RWPE2 (cell line): Measurements from ENCODE around the gene ASIP.
A peak's percentile ranks its signal among the peaks of the same experiment; 100 is the strongest.
"Not testable (repeated sequence)": the region's sequence is repeated elsewhere in the genome, so short reads cannot be mapped to it uniquely, and the experiment has no call there.

Experiments
- ATAC-seq: fragments of 200-7000 bp; cut with Tn5 transposase; 3 replicates; pipeline ENCODE4 v1.9.1; 2021; ENCODE audit warnings: low read depth
- DNase-seq: peaks from one replicate; pipeline ENCODE4 v3.0.0-alpha.2; 2020; ENCODE audit warnings: low spot score
- H3K27ac ChIP-seq: fragments of 450-650 bp; 2 replicates; pipeline ENCODE4 v1.5.1; 2017; ENCODE audit warnings: mild to moderate bottlenecking; ENCODE audit not compliant: poor library complexity, severe bottlenecking
- H3K27me3 ChIP-seq: fragments of 250-450 bp; sonication (Bioruptor Pico); 2 replicates; pipeline ENCODE4 v1.5.1; 2021; ENCODE audit warnings: mild to moderate bottlenecking, moderate library complexity; ENCODE audit not compliant: insufficient read depth, poor library complexity, severe bottlenecking
- H3K36me3 ChIP-seq: fragments of 250-450 bp; sonication (Bioruptor Pico); 2 replicates; pipeline ENCODE4 v1.5.1; 2020; ENCODE audit warnings: low read depth, mild to moderate bottlenecking, moderate library complexity
- H3K4me1 ChIP-seq: fragments of 250-450 bp; sonication (Bioruptor Pico); 2 replicates; pipeline ENCODE4 v1.5.1; 2021; ENCODE audit warnings: mild to moderate bottlenecking, moderate library complexity; ENCODE audit not compliant: insufficient read depth, poor library complexity, severe bottlenecking
- H3K4me3 ChIP-seq: fragments of 250-450 bp; sonication (Bioruptor Pico); 2 replicates; pipeline ENCODE4 v1.5.1; 2021; ENCODE audit warnings: mild to moderate bottlenecking, moderate library complexity; ENCODE audit not compliant: severe bottlenecking
- H3K9me3 ChIP-seq: fragments of 250-450 bp; sonication (Bioruptor Pico); 2 replicates; pipeline ENCODE4 v1.5.1; 2021; ENCODE audit warnings: mild to moderate bottlenecking, moderate library complexity; ENCODE audit not compliant: severe bottlenecking
- TF ChIP-seq, protein P1 (sequence below): fragments of 450-650 bp; IDR thresholded peaks from one replicate; pipeline ENCODE4 v1.5.1; 2017; ENCODE audit warnings: mild to moderate bottlenecking, moderate library complexity; ENCODE audit not compliant: poor library complexity, severe bottlenecking

The ASIP gene

DNA sequence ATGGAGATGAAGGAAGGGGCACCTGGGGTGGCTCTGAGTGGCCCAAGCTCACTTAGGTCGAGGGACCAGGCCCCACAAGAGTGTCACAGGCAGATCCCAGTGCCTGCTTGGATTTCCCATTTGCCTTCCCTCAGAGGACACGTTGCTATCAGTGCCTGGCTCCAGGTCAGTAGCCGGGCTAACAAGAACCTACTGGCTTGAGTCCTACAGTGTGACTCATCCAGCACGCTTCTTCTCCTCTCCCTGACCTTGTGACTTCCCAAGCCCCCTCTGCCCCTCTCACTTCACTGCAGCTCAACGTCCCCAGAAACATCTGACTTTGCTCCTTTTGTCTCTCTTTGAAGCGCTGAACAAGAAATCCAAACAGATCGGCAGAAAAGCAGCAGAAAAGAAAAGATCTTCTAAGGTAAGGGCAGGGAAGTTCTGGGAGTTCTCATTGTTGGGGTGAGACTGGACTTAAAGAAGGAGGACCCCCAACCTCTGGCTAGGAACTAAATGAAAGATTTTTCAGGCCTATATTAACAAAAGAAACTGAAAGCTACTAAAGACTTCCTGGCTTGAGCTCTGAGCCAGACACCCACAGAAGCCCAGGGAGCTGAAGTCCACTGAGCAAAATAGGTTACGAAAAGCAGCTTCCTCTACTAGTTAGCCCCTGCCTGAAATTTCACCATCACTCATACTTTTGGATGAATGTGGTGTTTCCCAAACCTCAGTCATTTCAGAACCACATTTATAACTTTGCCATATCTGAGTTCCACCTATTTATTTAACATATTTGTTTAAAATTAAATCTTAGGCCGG is 21.5 kb downstream of the ASIP start:
- DNase-seq (no peak), ATAC-seq (peak; percentile 50; the same call in 2 of the 3 replicates)
- H3K27ac ChIP-seq, result no peak overlapping the region
- H3K36me3 ChIP-seq, result no peaks in the 10 kb centered on the region
- no peaks in the 10 kb centered on the region for H3K27me3 ChIP-seq
- no peaks in the 10 kb centered on the region for H3K9me3 ChIP-seq
- no peak overlapping the region for H3K4me3 ChIP-seq
- TF ChIP-seq, protein P1, sequence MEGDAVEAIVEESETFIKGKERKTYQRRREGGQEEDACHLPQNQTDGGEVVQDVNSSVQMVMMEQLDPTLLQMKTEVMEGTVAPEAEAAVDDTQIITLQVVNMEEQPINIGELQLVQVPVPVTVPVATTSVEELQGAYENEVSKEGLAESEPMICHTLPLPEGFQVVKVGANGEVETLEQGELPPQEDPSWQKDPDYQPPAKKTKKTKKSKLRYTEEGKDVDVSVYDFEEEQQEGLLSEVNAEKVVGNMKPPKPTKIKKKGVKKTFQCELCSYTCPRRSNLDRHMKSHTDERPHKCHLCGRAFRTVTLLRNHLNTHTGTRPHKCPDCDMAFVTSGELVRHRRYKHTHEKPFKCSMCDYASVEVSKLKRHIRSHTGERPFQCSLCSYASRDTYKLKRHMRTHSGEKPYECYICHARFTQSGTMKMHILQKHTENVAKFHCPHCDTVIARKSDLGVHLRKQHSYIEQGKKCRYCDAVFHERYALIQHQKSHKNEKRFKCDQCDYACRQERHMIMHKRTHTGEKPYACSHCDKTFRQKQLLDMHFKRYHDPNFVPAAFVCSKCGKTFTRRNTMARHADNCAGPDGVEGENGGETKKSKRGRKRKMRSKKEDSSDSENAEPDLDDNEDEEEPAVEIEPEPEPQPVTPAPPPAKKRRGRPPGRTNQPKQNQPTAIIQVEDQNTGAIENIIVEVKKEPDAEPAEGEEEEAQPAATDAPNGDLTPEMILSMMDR, result no peak
- no peaks in the 10 kb centered on the region for H3K4me1 ChIP-seq

DNA sequence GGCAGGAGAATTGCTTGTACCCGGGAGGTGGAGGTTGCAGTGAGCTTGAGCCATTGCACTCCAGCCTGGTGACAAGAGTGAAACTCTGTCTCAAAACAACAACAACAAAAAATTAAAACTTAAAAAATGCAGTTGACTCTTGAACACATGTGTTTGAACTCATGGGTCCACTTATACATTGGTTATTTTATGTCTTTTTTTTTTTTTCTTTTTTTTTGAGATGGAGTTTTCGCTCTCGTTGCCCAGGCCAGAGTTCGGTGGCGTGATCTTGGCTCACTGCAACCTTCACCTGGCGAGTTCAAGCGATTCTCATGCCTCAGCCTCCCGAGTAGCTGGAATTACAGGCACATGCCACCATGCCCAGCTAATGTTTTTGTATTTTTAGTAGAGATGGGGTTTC is 22.2 kb downstream of the ASIP start:
- H3K27ac ChIP-seq, H3K36me3 ChIP-seq, H3K27me3 ChIP-seq, H3K4me3 ChIP-seq, H3K4me1 ChIP-seq, DNase-seq, ATAC-seq, H3K9me3 ChIP-seq: not testable (repeated sequence)

DNA sequence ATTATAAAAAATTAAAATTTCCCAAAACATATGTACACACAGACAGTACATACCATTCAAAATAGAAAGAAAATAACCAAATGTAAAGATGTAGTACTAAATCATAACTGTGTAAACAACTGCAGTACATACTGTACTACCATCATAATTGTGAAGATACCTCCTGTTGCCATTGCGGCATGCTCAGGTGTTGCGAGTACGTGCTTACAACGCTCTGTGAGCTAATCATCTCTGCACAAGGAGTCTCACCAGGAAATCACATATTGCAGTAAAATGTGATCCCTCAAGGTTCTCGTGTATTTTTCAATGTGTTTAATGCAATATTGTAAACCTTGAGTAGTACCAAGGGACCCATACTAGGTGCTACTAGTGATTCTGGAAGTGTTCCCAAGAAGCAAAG is 22.9 kb downstream of the ASIP start:
- DNase-seq (no peak), ATAC-seq (no peak)
- TF ChIP-seq, protein P1, result no peak
- H3K27me3 ChIP-seq, result no peaks in the 10 kb centered on the region
- no peak overlapping the region for H3K4me3 ChIP-seq
- no peaks in the 10 kb centered on the region for H3K4me1 ChIP-seq
- H3K36me3 ChIP-seq, result peaks cover 6% of the 10 kb centered on the region
- no peaks in the 10 kb centered on the region for H3K9me3 ChIP-seq
- H3K27ac ChIP-seq, result no peak overlapping the region

DNA sequence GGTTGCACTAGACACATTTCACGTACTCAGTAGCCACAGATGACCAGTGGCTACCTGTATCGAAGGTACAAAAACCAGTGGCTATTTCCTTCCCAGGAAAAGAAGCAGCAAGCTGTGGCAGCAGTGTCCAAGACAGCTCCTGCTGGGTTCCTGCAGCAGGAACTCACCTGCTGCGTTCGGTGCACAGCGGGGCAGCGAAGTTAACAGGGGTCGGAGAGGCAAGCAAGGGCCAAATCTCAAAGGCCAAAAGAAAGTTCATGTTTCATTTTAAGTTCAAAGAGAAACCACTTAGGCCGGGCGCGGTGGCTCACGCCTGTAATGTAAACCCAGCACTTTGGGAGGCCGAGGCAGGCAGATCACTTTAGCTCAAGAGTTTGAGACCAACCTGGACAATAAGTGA is 26.9 kb downstream of the ASIP start:
- Histone ChIP-seq H3K36me3 (peaks cover 6% of the 10 kb centered on the region), H3K27me3 (no peaks in the 10 kb centered on the region), H3K27ac (no peak overlapping the region), H3K9me3 (no peaks in the 10 kb centered on the region), H3K4me3 (no peak overlapping the region), H3K4me1 (no peaks in the 10 kb centered on the region)
- no peak for ATAC-seq
- TF ChIP-seq, protein P1, result no peak
- DNase-seq, result no peak

DNA sequence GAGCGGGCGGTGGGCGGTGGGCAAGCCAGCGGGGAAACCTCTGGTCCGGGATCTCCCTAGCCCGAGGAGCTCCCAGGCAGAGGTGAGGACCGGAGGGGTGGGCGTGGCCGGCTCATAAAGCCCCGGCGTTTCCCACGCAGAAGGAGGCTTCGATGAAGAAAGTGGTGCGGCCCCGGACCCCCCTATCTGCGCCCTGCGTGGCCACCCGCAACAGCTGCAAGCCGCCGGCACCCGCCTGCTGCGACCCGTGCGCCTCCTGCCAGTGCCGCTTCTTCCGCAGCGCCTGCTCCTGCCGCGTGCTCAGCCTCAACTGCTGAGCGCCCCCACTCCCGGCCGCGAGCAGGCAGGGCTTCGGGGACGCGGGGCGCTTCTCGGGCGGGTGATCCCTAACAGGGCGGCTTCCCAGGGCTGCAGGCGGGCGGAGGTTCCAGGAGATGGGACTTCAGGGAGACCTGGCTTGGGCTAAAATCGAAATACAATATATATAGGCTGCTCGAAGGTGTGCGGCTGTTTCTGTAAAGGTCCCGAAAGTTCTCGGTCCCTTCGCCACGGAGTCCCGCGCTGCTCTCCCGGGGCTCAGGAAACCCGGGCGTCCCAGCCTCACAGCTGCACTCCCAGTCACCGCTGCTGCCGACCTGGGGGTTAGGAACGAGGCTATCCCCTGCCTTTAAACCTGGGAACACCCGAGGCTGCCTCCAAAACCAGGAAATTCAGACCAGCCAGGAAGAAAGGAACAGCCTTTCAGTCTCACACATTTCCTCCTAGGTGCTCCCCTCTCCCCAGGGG is 27.8 kb downstream of the ASIP start:
- Histone ChIP-seq H3K27me3 (no peaks in the 10 kb centered on the region), H3K4me3 (no peak overlapping the region), H3K27ac (no peak overlapping the region), H3K4me1 (no peaks in the 10 kb centered on the region), H3K36me3 (peaks cover 15% of the 10 kb centered on the region), H3K9me3 (no peaks in the 10 kb centered on the region)
- DNase-seq, result no peak
- ATAC-seq, result no peak
- TF ChIP-seq, protein P1, result no peak
